ENCODE results near the gene ASCC1.

The ASCC1 gene

DNA sequence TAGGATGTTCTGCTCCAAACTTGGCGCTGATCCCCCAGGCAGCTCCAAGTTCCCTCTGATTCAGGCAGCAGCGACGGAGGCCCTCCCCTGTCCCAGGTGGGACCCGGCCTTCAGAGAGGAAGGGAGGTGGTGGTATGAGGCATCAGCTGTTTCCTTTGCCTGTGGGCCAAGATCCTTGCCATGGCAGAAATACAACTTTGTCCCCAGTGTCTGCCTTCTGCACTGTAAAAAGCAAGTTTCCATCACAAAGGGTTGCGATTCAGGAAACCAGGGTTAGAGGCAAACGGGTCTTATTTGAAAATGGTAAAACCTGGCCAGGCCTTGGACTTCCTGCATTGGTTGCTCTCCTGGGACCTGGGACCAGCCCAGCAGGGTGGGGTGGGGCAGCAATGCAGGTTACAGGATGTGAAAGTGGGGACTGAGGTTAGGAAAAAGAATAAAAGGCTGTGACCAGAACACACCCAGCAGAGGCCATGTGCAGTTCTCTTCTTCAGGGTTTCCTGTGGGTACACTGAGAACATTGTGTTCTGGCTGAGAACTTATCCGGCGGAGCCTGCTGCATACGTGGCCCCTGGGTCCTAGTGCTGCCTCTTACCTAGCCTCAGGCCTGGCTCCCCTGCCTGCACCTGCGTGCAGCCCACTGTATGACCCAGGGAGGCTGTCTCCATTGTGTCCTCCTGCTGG, 32.5 kb upstream of the ASCC1 start:
- Histone ChIP-seq H3K4me1 (ENCODE audit: control insufficient read depth, low read length) (peaks cover 73% of the 10 kb centered on the region), H3K27me3 (ENCODE audit: control insufficient read depth, low read length) (no peaks in the 10 kb centered on the region), H3K36me3 (ENCODE audit: control insufficient read depth, low read length) (no peaks in the 10 kb centered on the region), H4K20me1 (ENCODE audit: control insufficient read depth, insufficient read depth, low read depth, low read length) (no peaks in the 10 kb centered on the region), H3K4me2 (ENCODE audit: low read length) (peak overlapping the region; percentile 94), H3K4me3 (ENCODE audit: low read length) (peak overlapping the region; percentile 75), H3F3A (ENCODE audit: control insufficient read depth, insufficient read depth) (peaks cover 35% of the 10 kb centered on the region), H3K9me3 (ENCODE audit: control insufficient read depth, insufficient read depth, low read length) (no peaks in the 10 kb centered on the region), H3K79me2 (ENCODE audit: control insufficient read depth, low read length) (no peaks in the 10 kb centered on the region), H3K9me2 (replicated peaks; ENCODE audit: control insufficient read depth, low read length) (no peaks in the 10 kb centered on the region), H3K27ac (ENCODE audit: low read depth, low read length) (peak overlapping the region; percentile 97)
- no peak for TF ChIP-seq EZH2phosphoT487 (IDR thresholded peaks at IDR 0.05; ENCODE audit: borderline replicate concordance, low read length)
- TF ChIP-seq, protein P1, sequence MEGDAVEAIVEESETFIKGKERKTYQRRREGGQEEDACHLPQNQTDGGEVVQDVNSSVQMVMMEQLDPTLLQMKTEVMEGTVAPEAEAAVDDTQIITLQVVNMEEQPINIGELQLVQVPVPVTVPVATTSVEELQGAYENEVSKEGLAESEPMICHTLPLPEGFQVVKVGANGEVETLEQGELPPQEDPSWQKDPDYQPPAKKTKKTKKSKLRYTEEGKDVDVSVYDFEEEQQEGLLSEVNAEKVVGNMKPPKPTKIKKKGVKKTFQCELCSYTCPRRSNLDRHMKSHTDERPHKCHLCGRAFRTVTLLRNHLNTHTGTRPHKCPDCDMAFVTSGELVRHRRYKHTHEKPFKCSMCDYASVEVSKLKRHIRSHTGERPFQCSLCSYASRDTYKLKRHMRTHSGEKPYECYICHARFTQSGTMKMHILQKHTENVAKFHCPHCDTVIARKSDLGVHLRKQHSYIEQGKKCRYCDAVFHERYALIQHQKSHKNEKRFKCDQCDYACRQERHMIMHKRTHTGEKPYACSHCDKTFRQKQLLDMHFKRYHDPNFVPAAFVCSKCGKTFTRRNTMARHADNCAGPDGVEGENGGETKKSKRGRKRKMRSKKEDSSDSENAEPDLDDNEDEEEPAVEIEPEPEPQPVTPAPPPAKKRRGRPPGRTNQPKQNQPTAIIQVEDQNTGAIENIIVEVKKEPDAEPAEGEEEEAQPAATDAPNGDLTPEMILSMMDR (IDR thresholded peaks at IDR 0.05; ENCODE audit: low read depth, low read length, poor library complexity, severe bottlenecking) = no peak

DNA sequence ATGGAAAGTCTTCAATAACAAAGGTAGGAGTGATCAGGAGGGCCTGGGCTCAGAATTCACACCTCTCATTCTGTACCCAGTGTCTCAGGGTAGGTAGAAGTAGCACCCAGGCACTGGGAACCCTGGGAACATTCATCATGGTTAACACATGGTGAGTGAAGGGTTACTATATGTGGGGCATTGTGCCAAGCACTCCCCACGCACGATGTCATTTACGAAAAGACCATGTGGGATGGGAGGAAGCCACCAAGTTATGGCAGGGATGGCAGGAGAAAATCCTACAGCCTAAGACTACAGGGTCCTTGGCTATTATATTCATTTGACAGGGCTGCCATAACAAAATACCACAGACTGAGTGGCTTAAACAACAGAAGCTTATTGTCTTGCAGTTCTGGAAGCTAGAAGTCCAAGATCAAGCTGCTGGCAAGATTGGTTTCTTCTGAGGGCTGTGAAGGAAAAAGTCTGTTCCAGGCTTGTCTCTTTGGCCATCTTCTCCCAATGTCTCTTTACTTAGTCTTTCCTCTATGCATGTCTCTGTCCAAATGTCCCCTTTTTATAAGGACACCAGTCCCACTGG, 30.0 kb upstream of the ASCC1 start:
- Histone ChIP-seq H3K27me3 (ENCODE audit: control insufficient read depth, low read length) (no peaks in the 10 kb centered on the region), H4K20me1 (ENCODE audit: control insufficient read depth, insufficient read depth, low read depth, low read length) (no peaks in the 10 kb centered on the region), H3K4me2 (ENCODE audit: low read length) (no peak overlapping the region), H3K36me3 (ENCODE audit: control insufficient read depth, low read length) (no peaks in the 10 kb centered on the region), H3K4me3 (ENCODE audit: low read length) (no peak overlapping the region), H3K9me2 (replicated peaks; ENCODE audit: control insufficient read depth, low read length) (no peaks in the 10 kb centered on the region), H3F3A (ENCODE audit: control insufficient read depth, insufficient read depth) (peaks cover 33% of the 10 kb centered on the region), H3K4me1 (ENCODE audit: control insufficient read depth, low read length) (peaks cover 72% of the 10 kb centered on the region), H3K9me3 (ENCODE audit: control insufficient read depth, insufficient read depth, low read length) (no peaks in the 10 kb centered on the region), H3K79me2 (ENCODE audit: control insufficient read depth, low read length) (no peaks in the 10 kb centered on the region), H3K27ac (ENCODE audit: low read depth, low read length) (peak overlapping the region; percentile 27; the same call in 1 of the 2 replicates)
- no peak for TF ChIP-seq EZH2phosphoT487 (IDR thresholded peaks at IDR 0.05; ENCODE audit: borderline replicate concordance, low read length)
- TF ChIP-seq, protein P1 (IDR thresholded peaks at IDR 0.05; ENCODE audit: low read depth, low read length, poor library complexity, severe bottlenecking) = no peak

DNA sequence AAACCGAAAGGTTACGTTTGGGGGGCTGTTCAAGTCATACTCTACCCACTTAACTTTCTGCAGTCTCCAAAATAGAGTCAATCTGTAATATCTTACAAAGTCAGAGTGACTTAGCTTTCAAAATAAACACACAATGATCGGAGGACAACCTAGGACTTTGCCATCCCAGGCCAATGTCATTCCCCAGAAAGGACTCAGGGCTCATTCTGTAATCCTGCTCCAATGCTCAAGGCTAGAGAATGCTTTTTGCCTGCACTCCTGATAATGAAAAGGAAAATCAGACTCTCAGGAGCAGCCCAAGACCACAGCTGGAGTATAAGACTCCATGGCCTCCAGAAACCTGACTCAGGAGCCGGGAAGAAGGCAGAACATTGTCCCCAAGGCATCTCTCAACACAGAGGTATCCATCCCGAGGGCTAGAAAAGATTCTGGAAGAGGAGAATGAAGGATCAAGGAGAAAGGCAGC, 28.5 kb upstream of the ASCC1 start:
- Histone ChIP-seq H3K9me3 (ENCODE audit: control insufficient read depth, insufficient read depth, low read length) (no peaks in the 10 kb centered on the region), H3K4me3 (ENCODE audit: low read length) (no peak overlapping the region)

More for the DNA sequence above, 28.5 kb upstream of the ASCC1 start:
- TF ChIP-seq, protein P1 (IDR thresholded peaks at IDR 0.05; ENCODE audit: low read depth, low read length, poor library complexity, severe bottlenecking) = no peak
- TF ChIP-seq EZH2phosphoT487 (IDR thresholded peaks at IDR 0.05; ENCODE audit: borderline replicate concordance, low read length) = no peak
- H3K27me3 ChIP-seq (ENCODE audit: control insufficient read depth, low read length) = no peaks in the 10 kb centered on the region
- H3K9me2 ChIP-seq (replicated peaks; ENCODE audit: control insufficient read depth, low read length) = no peaks in the 10 kb centered on the region
- H3K4me1 ChIP-seq (ENCODE audit: control insufficient read depth, low read length) = peaks cover 58% of the 10 kb centered on the region
- peaks cover 29% of the 10 kb centered on the region for H3F3A ChIP-seq (ENCODE audit: control insufficient read depth, insufficient read depth)
- no peaks in the 10 kb centered on the region for H3K36me3 ChIP-seq (ENCODE audit: control insufficient read depth, low read length)
- H3K4me2 ChIP-seq (ENCODE audit: low read length) = 0 out of 2 replicates have a peak overlapping the region, but pooled peaks have one; percentile 1
- no peaks in the 10 kb centered on the region for H4K20me1 ChIP-seq (ENCODE audit: control insufficient read depth, insufficient read depth, low read depth, low read length)
- no peaks in the 10 kb centered on the region for H3K79me2 ChIP-seq (ENCODE audit: control insufficient read depth, low read length)
- no peak overlapping the region for H3K27ac ChIP-seq (ENCODE audit: low read depth, low read length)
